ENCODE measurements around the gene TLR9. TPM values are rescaled to one million over a fixed set of nuclear protein-coding genes. Genes with fewer than 3 reads are reported as not detected.

TLR9 gene
- total RNA-seq, 1 donor: 0.21 TPM

GRCh38 chr3:52240059-52240885 is 14.8 kb upstream of the TLR9 start:
- Histone ChIP-seq H3K9me3 (ENCODE audit: low read depth, low read length) (no peaks in the 10 kb centered on the region), H3K4me1 (ENCODE audit: insufficient read depth, low read length) (peaks cover 79% of the 10 kb centered on the region), H3K4me3 (ENCODE audit: low read length) (peak overlapping the region; percentile 93), H3K27me3 (ENCODE audit: insufficient read depth, low read length) (no peaks in the 10 kb centered on the region)

GRCh38 chr3:52238761-52239701 is 13.6 kb upstream of the TLR9 start, which contains the start of gene TWF2:
Gene TWF2, minus strand, starts transcription at chr3:52239158. Its CDS starts 142 bp downstream, at chr3:52239016.
- Histone ChIP-seq H3K27me3 (ENCODE audit: insufficient read depth, low read length) (no peaks in the 10 kb centered on the region), H3K9me3 (ENCODE audit: low read depth, low read length) (no peaks in the 10 kb centered on the region), H3K4me1 (ENCODE audit: insufficient read depth, low read length) (peaks cover 78% of the 10 kb centered on the region), H3K4me3 (ENCODE audit: low read length) (peak within 1 kb of the TSS; percentile 93)

- H3K4me3 ChIP-seq (ENCODE audit: low read length): peak overlapping the region; percentile 93
- H3K4me1 ChIP-seq (ENCODE audit: insufficient read depth, low read length): peaks cover 73% of the 10 kb centered on the region
- no peaks in the 10 kb centered on the region for H3K27me3 ChIP-seq (ENCODE audit: insufficient read depth, low read length)
- no peaks in the 10 kb centered on the region for H3K9me3 ChIP-seq (ENCODE audit: low read depth, low read length)
These were observed 12.8 kb upstream of the TLR9 start for GRCh38 chr3:52238193-52238760.

GRCh38 chr3:52237657-52238172 is 12.3 kb upstream of the TLR9 start:
- peaks cover 74% of the 10 kb centered on the region for H3K4me1 ChIP-seq (ENCODE audit: insufficient read depth, low read length)
- H3K4me3 ChIP-seq (ENCODE audit: low read length): peak overlapping the region; percentile 93
- H3K27me3 ChIP-seq (ENCODE audit: insufficient read depth, low read length): no peaks in the 10 kb centered on the region
- no peaks in the 10 kb centered on the region for H3K9me3 ChIP-seq (ENCODE audit: low read depth, low read length)

GRCh38 chr3:52237006-52237656 is 11.7 kb upstream of the TLR9 start:
- no peaks in the 10 kb centered on the region for H3K27me3 ChIP-seq (ENCODE audit: insufficient read depth, low read length)
- no peaks in the 10 kb centered on the region for H3K9me3 ChIP-seq (ENCODE audit: low read depth, low read length)
- peaks cover 80% of the 10 kb centered on the region for H3K4me1 ChIP-seq (ENCODE audit: insufficient read depth, low read length)
- peak overlapping the region; percentile 93 for H3K4me3 ChIP-seq (ENCODE audit: low read length)

GRCh38 chr3:52236424-52236886 is 11.0 kb upstream of the TLR9 start:
- Histone ChIP-seq H3K4me1 (ENCODE audit: insufficient read depth, low read length) (peaks cover 85% of the 10 kb centered on the region), H3K27me3 (ENCODE audit: insufficient read depth, low read length) (no peaks in the 10 kb centered on the region), H3K4me3 (ENCODE audit: low read length) (no peak overlapping the region), H3K9me3 (ENCODE audit: low read depth, low read length) (no peaks in the 10 kb centered on the region)

- Histone ChIP-seq H3K27me3 (ENCODE audit: insufficient read depth, low read length) (no peaks in the 10 kb centered on the region), H3K4me3 (ENCODE audit: low read length) (no peak overlapping the region), H3K4me1 (ENCODE audit: insufficient read depth, low read length) (peaks cover 71% of the 10 kb centered on the region), H3K9me3 (ENCODE audit: low read depth, low read length) (no peaks in the 10 kb centered on the region)
These were observed 9.3 kb upstream of the TLR9 start for GRCh38 chr3:52234516-52235447.

- no peaks in the 10 kb centered on the region for H3K9me3 ChIP-seq (ENCODE audit: low read depth, low read length)
- H3K27me3 ChIP-seq (ENCODE audit: insufficient read depth, low read length): no peaks in the 10 kb centered on the region
- H3K4me3 ChIP-seq (ENCODE audit: low read length): no peak overlapping the region
- peaks cover 67% of the 10 kb centered on the region for H3K4me1 ChIP-seq (ENCODE audit: insufficient read depth, low read length)
These were observed 8.5 kb upstream of the TLR9 start for GRCh38 chr3:52233968-52234367.

- no peak overlapping the region for H3K4me3 ChIP-seq (ENCODE audit: low read length)
- no peaks in the 10 kb centered on the region for H3K9me3 ChIP-seq (ENCODE audit: low read depth, low read length)
- H3K27me3 ChIP-seq (ENCODE audit: insufficient read depth, low read length): no peaks in the 10 kb centered on the region
- H3K4me1 ChIP-seq (ENCODE audit: insufficient read depth, low read length): peaks cover 62% of the 10 kb centered on the region
These were observed 7.7 kb upstream of the TLR9 start for GRCh38 chr3:52233108-52233591.

- peaks cover 56% of the 10 kb centered on the region for H3K4me1 ChIP-seq (ENCODE audit: insufficient read depth, low read length)
- H3K4me3 ChIP-seq (ENCODE audit: low read length): no peak overlapping the region
- no peaks in the 10 kb centered on the region for H3K27me3 ChIP-seq (ENCODE audit: insufficient read depth, low read length)
- no peaks in the 10 kb centered on the region for H3K9me3 ChIP-seq (ENCODE audit: low read depth, low read length)
These were observed 7.0 kb upstream of the TLR9 start for GRCh38 chr3:52232279-52233107.

- Histone ChIP-seq H3K27me3 (ENCODE audit: insufficient read depth, low read length) (no peaks in the 10 kb centered on the region), H3K4me1 (ENCODE audit: insufficient read depth, low read length) (peaks cover 54% of the 10 kb centered on the region), H3K9me3 (ENCODE audit: low read depth, low read length) (no peaks in the 10 kb centered on the region), H3K4me3 (ENCODE audit: low read length) (no peak overlapping the region)
These were observed 6.2 kb upstream of the TLR9 start for GRCh38 chr3:52231502-52232278.

- Histone ChIP-seq H3K4me1 (ENCODE audit: insufficient read depth, low read length) (peaks cover 54% of the 10 kb centered on the region), H3K27me3 (ENCODE audit: insufficient read depth, low read length) (no peaks in the 10 kb centered on the region), H3K9me3 (ENCODE audit: low read depth, low read length) (no peaks in the 10 kb centered on the region), H3K4me3 (ENCODE audit: low read length) (no peak overlapping the region)
These were observed 5.5 kb upstream of the TLR9 start for GRCh38 chr3:52230889-52231499.
